Fibroblast of the conjunctiva (primary cell): ENCODE measurements around the gene SVIL.
"Not testable (repeated sequence)": the region's sequence is repeated elsewhere in the genome, so short reads cannot be mapped to it uniquely, and the experiment has no call there.

Experiments
- DNase-seq: peaks from one replicate; pipeline ENCODE4 v3.0.0-alpha.2; 2010; ENCODE audit warnings: low read depth

SVIL gene

GRCh38 chr10:29515104-29515503, 119.7 kb downstream of the SVIL start:
- DNase-seq: not testable (repeated sequence)

GRCh38 chr10:29514306-29514705, 120.5 kb downstream of the SVIL start:
- no peak for DNase-seq

GRCh38 chr10:29512425-29512974, 122.3 kb downstream of the SVIL start:
- DNase-seq: no peak

GRCh38 chr10:29511806-29512205, 123.0 kb downstream of the SVIL start:
- not testable (repeated sequence) for DNase-seq

- not testable (repeated sequence) for DNase-seq
Measured at GRCh38 chr10:29510483-29511157, 124.2 kb downstream of the SVIL start.

- no peak for DNase-seq
Measured at GRCh38 chr10:29508554-29509244, 126.1 kb downstream of the SVIL start.

- DNase-seq: not testable (repeated sequence)
Measured at GRCh38 chr10:29507750-29508149, 127.0 kb downstream of the SVIL start.

GRCh38 chr10:29506324-29506921, 128.3 kb downstream of the SVIL start:
- DNase-seq: not testable (repeated sequence)

- DNase-seq: no peak
Measured at GRCh38 chr10:29502351-29502750, 132.4 kb downstream of the SVIL start.

GRCh38 chr10:29501692-29502091, 133.1 kb downstream of the SVIL start:
- DNase-seq: peak; percentile 73

GRCh38 chr10:29499993-29500537, 134.7 kb downstream of the SVIL start:
- DNase-seq: no peak

- DNase-seq: peak; percentile 34
Measured at GRCh38 chr10:29496341-29497162, 138.2 kb downstream of the SVIL start.

GRCh38 chr10:29495366-29495765, 139.4 kb downstream of the SVIL start:
- DNase-seq: no peak

- DNase-seq: no peak
Measured at GRCh38 chr10:29493697-29494096, 141.1 kb downstream of the SVIL start.

GRCh38 chr10:29492774-29493173, 142.0 kb downstream of the SVIL start:
- DNase-seq: no peak

- DNase-seq: no peak
Measured at GRCh38 chr10:29491918-29492317, 142.9 kb downstream of the SVIL start.

GRCh38 chr10:29490781-29491280, 143.9 kb downstream of the SVIL start:
- not testable (repeated sequence) for DNase-seq

GRCh38 chr10:29488471-29488870, 146.3 kb downstream of the SVIL start:
- not testable (repeated sequence) for DNase-seq

- DNase-seq: not testable (repeated sequence)
Measured at GRCh38 chr10:29487884-29488266, 146.9 kb downstream of the SVIL start.

- DNase-seq: not testable (repeated sequence)
Measured at GRCh38 chr10:29487032-29487883, 147.5 kb downstream of the SVIL start.

- no peak for DNase-seq
Measured at GRCh38 chr10:29486433-29486832, 148.3 kb downstream of the SVIL start.
